Measurements from ENCODE around the gene DNAH7.

The DNAH7 gene

GRCh38 chr2:195756218-195756942 lies 312.3 kb downstream of the DNAH7 start:
- H3K9ac ChIP-seq (ENCODE audit: low read depth, low read length), result no peak overlapping the region
- no peak overlapping the region for H3K27ac ChIP-seq (ENCODE audit: low read depth, low read length)
- no peak overlapping the region for H3K4me3 ChIP-seq (ENCODE audit: low read length)
- no peaks in the 10 kb centered on the region for H3K36me3 ChIP-seq (ENCODE audit: insufficient read depth, low read length)
- H3K4me1 ChIP-seq (ENCODE audit: insufficient read depth, low read length), result no peaks in the 10 kb centered on the region
- H3K27me3 ChIP-seq (ENCODE audit: insufficient read depth, low read length), result no peaks in the 10 kb centered on the region
- H3K9me3 ChIP-seq (ENCODE audit: insufficient read depth, low read depth, low read length), result no peaks in the 10 kb centered on the region
- WGBS, result 81% methylated on average over 7 of the region's 7 CpGs

GRCh38 chr2:195741191-195741590 lies 327.4 kb downstream of the DNAH7 start:
- WGBS, result 100% methylated on average over 1 of the region's 1 CpG
- Histone ChIP-seq H3K27me3 (ENCODE audit: insufficient read depth, low read length) (no peaks in the 10 kb centered on the region), H3K9ac (ENCODE audit: low read depth, low read length) (no peak overlapping the region), H3K4me3 (ENCODE audit: low read length) (no peak overlapping the region), H3K9me3 (ENCODE audit: insufficient read depth, low read depth, low read length) (peaks cover 28% of the 10 kb centered on the region), H3K4me1 (ENCODE audit: insufficient read depth, low read length) (no peaks in the 10 kb centered on the region), H3K36me3 (ENCODE audit: insufficient read depth, low read length) (peaks cover 56% of the 10 kb centered on the region), H3K27ac (ENCODE audit: low read depth, low read length) (no peak overlapping the region)

GRCh38 chr2:195737511-195738325 lies 330.9 kb downstream of the DNAH7 start:
- no peaks in the 10 kb centered on the region for H3K27me3 ChIP-seq (ENCODE audit: insufficient read depth, low read length)
- H3K4me3 ChIP-seq (ENCODE audit: low read length), result no peak overlapping the region
- H3K36me3 ChIP-seq (ENCODE audit: insufficient read depth, low read length), result peaks cover 75% of the 10 kb centered on the region
- no peak overlapping the region for H3K27ac ChIP-seq (ENCODE audit: low read depth, low read length)
- 95% methylated on average over 5 of the region's 5 CpGs for WGBS
- peaks cover 16% of the 10 kb centered on the region for H3K9me3 ChIP-seq (ENCODE audit: insufficient read depth, low read depth, low read length)
- no peak overlapping the region for H3K9ac ChIP-seq (ENCODE audit: low read depth, low read length)
- no peaks in the 10 kb centered on the region for H3K4me1 ChIP-seq (ENCODE audit: insufficient read depth, low read length)

GRCh38 chr2:195735347-195735746 lies 333.3 kb downstream of the DNAH7 start:
- no CpG with 5 or more reads among the region's 1 CpG for WGBS
- Histone ChIP-seq H3K9ac (ENCODE audit: low read depth, low read length) (no peak overlapping the region), H3K36me3 (ENCODE audit: insufficient read depth, low read length) (peaks cover 77% of the 10 kb centered on the region), H3K4me3 (ENCODE audit: low read length) (no peak overlapping the region), H3K4me1 (ENCODE audit: insufficient read depth, low read length) (no peaks in the 10 kb centered on the region), H3K27me3 (ENCODE audit: insufficient read depth, low read length) (no peaks in the 10 kb centered on the region), H3K27ac (ENCODE audit: low read depth, low read length) (no peak overlapping the region), H3K9me3 (ENCODE audit: insufficient read depth, low read depth, low read length) (no peaks in the 10 kb centered on the region)

- Histone ChIP-seq H3K4me3 (ENCODE audit: low read length) (no peak overlapping the region), H3K27me3 (ENCODE audit: insufficient read depth, low read length) (no peaks in the 10 kb centered on the region), H3K27ac (ENCODE audit: low read depth, low read length) (no peak overlapping the region), H3K4me1 (ENCODE audit: insufficient read depth, low read length) (no peaks in the 10 kb centered on the region), H3K9me3 (ENCODE audit: insufficient read depth, low read depth, low read length) (no peaks in the 10 kb centered on the region), H3K9ac (ENCODE audit: low read depth, low read length) (no peak overlapping the region), H3K36me3 (ENCODE audit: insufficient read depth, low read length) (peaks cover 78% of the 10 kb centered on the region)
- WGBS, result 97% methylated on average over 2 of the region's 2 CpGs
Measured at GRCh38 chr2:195734931-195735330, 333.7 kb downstream of the DNAH7 start.

- Histone ChIP-seq H3K27ac (ENCODE audit: low read depth, low read length) (no peak overlapping the region), H3K27me3 (ENCODE audit: insufficient read depth, low read length) (no peaks in the 10 kb centered on the region), H3K36me3 (ENCODE audit: insufficient read depth, low read length) (peaks cover 80% of the 10 kb centered on the region), H3K4me3 (ENCODE audit: low read length) (no peak overlapping the region), H3K9me3 (ENCODE audit: insufficient read depth, low read depth, low read length) (no peaks in the 10 kb centered on the region), H3K4me1 (ENCODE audit: insufficient read depth, low read length) (no peaks in the 10 kb centered on the region), H3K9ac (ENCODE audit: low read depth, low read length) (no peak overlapping the region)
- WGBS, result 96% methylated on average over 6 of the region's 6 CpGs
Measured at GRCh38 chr2:195734395-195734794, 334.2 kb downstream of the DNAH7 start.

- H3K4me1 ChIP-seq (ENCODE audit: insufficient read depth, low read length), result no peaks in the 10 kb centered on the region
- no peak overlapping the region for H3K9ac ChIP-seq (ENCODE audit: low read depth, low read length)
- no peak overlapping the region for H3K27ac ChIP-seq (ENCODE audit: low read depth, low read length)
- peaks cover 83% of the 10 kb centered on the region for H3K36me3 ChIP-seq (ENCODE audit: insufficient read depth, low read length)
- no peaks in the 10 kb centered on the region for H3K9me3 ChIP-seq (ENCODE audit: insufficient read depth, low read depth, low read length)
- no peaks in the 10 kb centered on the region for H3K27me3 ChIP-seq (ENCODE audit: insufficient read depth, low read length)
- no peak overlapping the region for H3K4me3 ChIP-seq (ENCODE audit: low read length)
Measured at GRCh38 chr2:195733831-195734230, 334.8 kb downstream of the DNAH7 start.

GRCh38 chr2:195732574-195732973 lies 336.1 kb downstream of the DNAH7 start:
- H3K27me3 ChIP-seq (ENCODE audit: insufficient read depth, low read length), result no peaks in the 10 kb centered on the region
- WGBS, result 100% methylated on average over 1 of the region's 1 CpG

GRCh38 chr2:195730912-195731311 lies 337.7 kb downstream of the DNAH7 start:
- 96% methylated on average over 3 of the region's 3 CpGs for WGBS
- no peaks in the 10 kb centered on the region for H3K27me3 ChIP-seq (ENCODE audit: insufficient read depth, low read length)
- H3K36me3 ChIP-seq (ENCODE audit: insufficient read depth, low read length), result peaks cover 85% of the 10 kb centered on the region
- no peak overlapping the region for H3K9ac ChIP-seq (ENCODE audit: low read depth, low read length)
- H3K27ac ChIP-seq (ENCODE audit: low read depth, low read length), result no peak overlapping the region
- no peaks in the 10 kb centered on the region for H3K9me3 ChIP-seq (ENCODE audit: insufficient read depth, low read depth, low read length)
- no peaks in the 10 kb centered on the region for H3K4me1 ChIP-seq (ENCODE audit: insufficient read depth, low read length)
- H3K4me3 ChIP-seq (ENCODE audit: low read length), result no peak overlapping the region

More at GRCh38 chr2:195732574-195732973, 336.1 kb downstream of the DNAH7 start:
- Histone ChIP-seq H3K9me3 (ENCODE audit: insufficient read depth, low read depth, low read length) (no peaks in the 10 kb centered on the region), H3K4me3 (ENCODE audit: low read length) (no peak overlapping the region), H3K36me3 (ENCODE audit: insufficient read depth, low read length) (peaks cover 90% of the 10 kb centered on the region), H3K9ac (ENCODE audit: low read depth, low read length) (no peak overlapping the region), H3K27ac (ENCODE audit: low read depth, low read length) (no peak overlapping the region), H3K4me1 (ENCODE audit: insufficient read depth, low read length) (no peaks in the 10 kb centered on the region)

GRCh38 chr2:195727106-195727505 lies 341.5 kb downstream of the DNAH7 start:
- H3K4me3 ChIP-seq (ENCODE audit: low read length), result no peak overlapping the region
- H3K27ac ChIP-seq (ENCODE audit: low read depth, low read length), result no peak overlapping the region
- peaks cover 85% of the 10 kb centered on the region for H3K36me3 ChIP-seq (ENCODE audit: insufficient read depth, low read length)
- no peak overlapping the region for H3K9ac ChIP-seq (ENCODE audit: low read depth, low read length)
- H3K4me1 ChIP-seq (ENCODE audit: insufficient read depth, low read length), result no peaks in the 10 kb centered on the region
- no peaks in the 10 kb centered on the region for H3K27me3 ChIP-seq (ENCODE audit: insufficient read depth, low read length)
- H3K9me3 ChIP-seq (ENCODE audit: insufficient read depth, low read depth, low read length), result no peaks in the 10 kb centered on the region
- 94% methylated on average over 3 of the region's 4 CpGs for WGBS

- no peak overlapping the region for H3K4me3 ChIP-seq (ENCODE audit: low read length)
- H3K27ac ChIP-seq (ENCODE audit: low read depth, low read length), result no peak overlapping the region
- whole genome bisulfite sequencing, result 90% methylated on average over 1 of the region's 1 CpG
- no peaks in the 10 kb centered on the region for H3K27me3 ChIP-seq (ENCODE audit: insufficient read depth, low read length)
- no peaks in the 10 kb centered on the region for H3K4me1 ChIP-seq (ENCODE audit: insufficient read depth, low read length)
- H3K9ac ChIP-seq (ENCODE audit: low read depth, low read length), result no peak overlapping the region
- peaks cover 86% of the 10 kb centered on the region for H3K36me3 ChIP-seq (ENCODE audit: insufficient read depth, low read length)
- H3K9me3 ChIP-seq (ENCODE audit: insufficient read depth, low read depth, low read length), result no peaks in the 10 kb centered on the region
Measured at GRCh38 chr2:195722075-195722474, 346.6 kb downstream of the DNAH7 start.
